WTC11 (cell line): ENCODE results near the gene LHX5. TPM values are rescaled to one million over a fixed set of nuclear protein-coding genes. Genes with fewer than 3 reads are reported as not detected.

Experiments
- ATAC-seq: fragments of 200-7000 bp; cut with Tn5 transposase; 2 replicates; pipeline ENCODE4 v1.10.0; 2021; ENCODE audit warnings: mild to moderate bottlenecking, moderate library complexity
- CTCF ChIA-PET: fragments of 300-600 bp; sonication (Branson Sonifier 250); formaldehyde crosslinking; loops from one replicate; lab custom pipeline; 2021; ENCODE audit warnings: antibody characterized with exemption; lab: Charles Lee
- POLR2A ChIA-PET: fragments of 350-600 bp; sonication (Branson Sonifier 250); formaldehyde crosslinking; loops from one replicate; lab custom pipeline; 2021; ENCODE audit warnings: antibody characterized with exemption; lab: Charles Lee
- DNase-seq: peaks from one replicate; pipeline ENCODE4 v3.0.0; 2021; ENCODE audit warnings: low spot score
- H3K27ac Mint-ChIP-seq: 2 replicates; pipeline ENCODE4 v1.8.0; 2021; ENCODE audit warnings: mixed read lengths
- H3K27me3 Mint-ChIP-seq: 2 replicates; pipeline ENCODE4 v1.8.0; 2021; ENCODE audit warnings: low read depth, mild to moderate bottlenecking, moderate library complexity, mixed read lengths
- H3K36me3 Mint-ChIP-seq: 2 replicates; pipeline ENCODE4 v1.8.0; 2021; ENCODE audit warnings: mixed read lengths
- H3K4me1 Mint-ChIP-seq: 2 replicates; pipeline ENCODE4 v1.8.0; 2022; ENCODE audit warnings: mixed read lengths
- H3K4me3 Mint-ChIP-seq: 2 replicates; pipeline ENCODE4 v1.8.0; 2021; ENCODE audit warnings: mild to moderate bottlenecking, moderate library complexity, mixed read lengths
- H3K9me3 Mint-ChIP-seq: 2 replicates; pipeline ENCODE4 v1.8.0; 2021; ENCODE audit warnings: mixed read lengths
- EMX1 ChIP-seq: fragments of 250-450 bp; sonication (Bioruptor Pico); IDR thresholded peaks from 2 replicates; pipeline ENCODE4 v1.8.0; 2021; ENCODE audit warnings: mild to moderate bottlenecking
- ESRRA ChIP-seq: sonication (generic); formaldehyde crosslinking; IDR thresholded peaks from 2 replicates; pipeline ENCODE4 v1.8.1; 2022; ENCODE audit warnings: mild to moderate bottlenecking, missing genetic modification reagents, borderline replicate concordance
- ETV6 ChIP-seq: sonication (generic); formaldehyde crosslinking; IDR thresholded peaks from 2 replicates; pipeline ENCODE4 v1.8.1; 2022; ENCODE audit warnings: mild to moderate bottlenecking, missing genetic modification reagents
- STAT6 ChIP-seq: sonication (generic); formaldehyde crosslinking; conservative IDR thresholded peaks from 2 replicates; pipeline ENCODE4 v1.8.1; 2023; ENCODE audit warnings: mild to moderate bottlenecking, low read depth, missing genetic modification reagents, moderate library complexity
- TEAD4 ChIP-seq: sonication (generic); formaldehyde crosslinking; IDR thresholded peaks from 2 replicates; pipeline ENCODE4 v1.8.0; 2022; ENCODE audit warnings: mild to moderate bottlenecking, missing genetic modification reagents
- ZNF281 ChIP-seq: sonication (generic); formaldehyde crosslinking; IDR thresholded peaks from 2 replicates; pipeline ENCODE4 v1.8.0; 2023; ENCODE audit warnings: mild to moderate bottlenecking, missing genetic modification reagents
- ZNF317 ChIP-seq: sonication (generic); formaldehyde crosslinking; IDR thresholded peaks from 2 replicates; pipeline ENCODE4 v1.8.1; 2023; ENCODE audit warnings: low read depth, mild to moderate bottlenecking, moderate library complexity, missing genetic modification reagents, borderline replicate concordance
- ZNF396 ChIP-seq: fragments of 250-450 bp; sonication (Bioruptor Pico); IDR thresholded peaks from 2 replicates; pipeline ENCODE4 v1.8.0; 2021; ENCODE audit warnings: mild to moderate bottlenecking, moderate library complexity, borderline replicate concordance
- total RNA-seq: library from RNA; stranded (reverse); gene quantifications from 3 replicates; pipeline ENCODE4 v1.2.3, GENCODE V29; 2021
- TF ChIP-seq, protein P1 (sequence below): sonication (generic); formaldehyde crosslinking; IDR thresholded peaks from 2 replicates; pipeline ENCODE4 v1.8.1; 2023; ENCODE audit warnings: mild to moderate bottlenecking, missing genetic modification reagents, borderline replicate concordance
- TF ChIP-seq, protein P2 (sequence below): sonication (generic); formaldehyde crosslinking; IDR thresholded peaks from 2 replicates; pipeline ENCODE4 v1.8.1; 2023; ENCODE audit warnings: mild to moderate bottlenecking, moderate library complexity, missing genetic modification reagents
- TF ChIP-seq, protein P3 (sequence below): sonication (generic); formaldehyde crosslinking; IDR thresholded peaks from 2 replicates; pipeline ENCODE4 v1.8.0; 2023; ENCODE audit warnings: missing genetic modification reagents, mild to moderate bottlenecking, borderline replicate concordance

LHX5 gene
- total RNA-seq, 1 experiment from 2014 or later: 3.0 TPM

DNA sequence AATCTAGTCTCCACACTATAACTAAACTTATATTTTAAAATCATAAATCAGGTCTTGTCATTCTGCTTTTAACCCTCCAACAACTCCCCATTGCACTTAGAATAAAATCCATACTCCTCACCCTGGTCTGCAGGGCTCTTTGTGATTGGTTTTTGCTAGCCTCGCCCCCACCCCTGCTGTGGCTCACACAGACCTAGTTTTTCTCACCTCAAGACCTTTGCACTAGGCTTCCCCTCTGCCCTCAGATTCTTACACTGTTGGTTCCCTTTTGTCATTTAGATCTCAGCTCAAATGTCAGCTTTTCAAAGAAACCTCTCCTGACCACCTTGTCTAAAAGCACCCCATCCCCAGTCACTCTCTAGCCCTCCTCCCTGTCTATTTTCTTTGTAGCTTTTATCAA is 10.7 kb upstream of the LHX5 start:
- POLR2A ChIA-PET: no interaction called here
- peaks cover 75% of the 10 kb centered on the region for H3K27me3 Mint-ChIP-seq
- TF ChIP-seq, protein P1, sequence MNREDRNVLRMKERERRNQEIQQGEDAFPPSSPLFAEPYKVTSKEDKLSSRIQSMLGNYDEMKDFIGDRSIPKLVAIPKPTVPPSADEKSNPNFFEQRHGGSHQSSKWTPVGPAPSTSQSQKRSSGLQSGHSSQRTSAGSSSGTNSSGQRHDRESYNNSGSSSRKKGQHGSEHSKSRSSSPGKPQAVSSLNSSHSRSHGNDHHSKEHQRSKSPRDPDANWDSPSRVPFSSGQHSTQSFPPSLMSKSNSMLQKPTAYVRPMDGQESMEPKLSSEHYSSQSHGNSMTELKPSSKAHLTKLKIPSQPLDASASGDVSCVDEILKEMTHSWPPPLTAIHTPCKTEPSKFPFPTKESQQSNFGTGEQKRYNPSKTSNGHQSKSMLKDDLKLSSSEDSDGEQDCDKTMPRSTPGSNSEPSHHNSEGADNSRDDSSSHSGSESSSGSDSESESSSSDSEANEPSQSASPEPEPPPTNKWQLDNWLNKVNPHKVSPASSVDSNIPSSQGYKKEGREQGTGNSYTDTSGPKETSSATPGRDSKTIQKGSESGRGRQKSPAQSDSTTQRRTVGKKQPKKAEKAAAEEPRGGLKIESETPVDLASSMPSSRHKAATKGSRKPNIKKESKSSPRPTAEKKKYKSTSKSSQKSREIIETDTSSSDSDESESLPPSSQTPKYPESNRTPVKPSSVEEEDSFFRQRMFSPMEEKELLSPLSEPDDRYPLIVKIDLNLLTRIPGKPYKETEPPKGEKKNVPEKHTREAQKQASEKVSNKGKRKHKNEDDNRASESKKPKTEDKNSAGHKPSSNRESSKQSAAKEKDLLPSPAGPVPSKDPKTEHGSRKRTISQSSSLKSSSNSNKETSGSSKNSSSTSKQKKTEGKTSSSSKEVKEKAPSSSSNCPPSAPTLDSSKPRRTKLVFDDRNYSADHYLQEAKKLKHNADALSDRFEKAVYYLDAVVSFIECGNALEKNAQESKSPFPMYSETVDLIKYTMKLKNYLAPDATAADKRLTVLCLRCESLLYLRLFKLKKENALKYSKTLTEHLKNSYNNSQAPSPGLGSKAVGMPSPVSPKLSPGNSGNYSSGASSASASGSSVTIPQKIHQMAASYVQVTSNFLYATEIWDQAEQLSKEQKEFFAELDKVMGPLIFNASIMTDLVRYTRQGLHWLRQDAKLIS (CRISPR knock-in tag): no peak
- TF ChIP-seq, protein P2, sequence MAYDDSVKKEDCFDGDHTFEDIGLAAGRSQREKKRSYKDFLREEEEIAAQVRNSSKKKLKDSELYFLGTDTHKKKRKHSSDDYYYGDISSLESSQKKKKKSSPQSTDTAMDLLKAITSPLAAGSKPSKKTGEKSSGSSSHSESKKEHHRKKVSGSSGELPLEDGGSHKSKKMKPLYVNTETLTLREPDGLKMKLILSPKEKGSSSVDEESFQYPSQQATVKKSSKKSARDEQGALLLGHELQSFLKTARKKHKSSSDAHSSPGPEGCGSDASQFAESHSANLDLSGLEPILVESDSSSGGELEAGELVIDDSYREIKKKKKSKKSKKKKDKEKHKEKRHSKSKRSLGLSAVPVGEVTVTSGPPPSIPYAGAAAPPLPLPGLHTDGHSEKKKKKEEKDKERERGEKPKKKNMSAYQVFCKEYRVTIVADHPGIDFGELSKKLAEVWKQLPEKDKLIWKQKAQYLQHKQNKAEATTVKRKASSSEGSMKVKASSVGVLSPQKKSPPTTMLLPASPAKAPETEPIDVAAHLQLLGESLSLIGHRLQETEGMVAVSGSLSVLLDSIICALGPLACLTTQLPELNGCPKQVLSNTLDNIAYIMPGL (CRISPR knock-in tag): no peak
- 0 out of 2 replicates have a peak, but pooled peaks have one; percentile 37 for TF ChIP-seq ETV6
- TF ChIP-seq, all 79 proteins: peak for 1
- Mint-ChIP-seq H3K9me3 (no peaks in the 10 kb centered on the region), H3K4me1 (peaks cover 72% of the 10 kb centered on the region), H3K36me3 (no peaks in the 10 kb centered on the region), H3K27ac (no peak overlapping the region), H3K4me3 (no peak overlapping the region)
- CTCF ChIA-PET: interaction anchor here (0.7 to 9.2 kb wide), 7 partner anchors 8 to 83 kb away, joined by 3 to 92 read pairs (median 4); partner anchors contain the start of gene LHX5
- peak; percentile 58 for ATAC-seq
- DNase-seq: peak; percentile 56

- TF ChIP-seq STAT6: no peak
- TF ChIP-seq ESRRA (CRISPR knock-in tag): 0 out of 2 replicates have a peak, but pooled peaks have one; percentile 4
- TF ChIP-seq, all 79 proteins: peak for 1
- Mint-ChIP-seq H3K27ac (no peak overlapping the region), H3K4me1 (peaks cover 74% of the 10 kb centered on the region), H3K36me3 (no peaks in the 10 kb centered on the region), H3K4me3 (peak overlapping the region; percentile 76; the same call in 1 of the 2 replicates), H3K27me3 (peaks cover 86% of the 10 kb centered on the region), H3K9me3 (no peaks in the 10 kb centered on the region)
- POLR2A ChIA-PET: interaction anchor here (1.1 kb wide), 1 partner anchor 14 kb away, joined by 3 read pairs; no protein-coding TSS in a partner anchor
- CTCF ChIA-PET: interaction anchor here (1.0 to 9.2 kb wide), 5 partner anchors 11 to 387 kb away, joined by 3 to 92 read pairs (median 3); no protein-coding TSS in a partner anchor
- no peak for DNase-seq
- ATAC-seq: no peak
Measured at GRCh38 chr12:113480336-113480971, 8.8 kb upstream of the LHX5 start.

DNA sequence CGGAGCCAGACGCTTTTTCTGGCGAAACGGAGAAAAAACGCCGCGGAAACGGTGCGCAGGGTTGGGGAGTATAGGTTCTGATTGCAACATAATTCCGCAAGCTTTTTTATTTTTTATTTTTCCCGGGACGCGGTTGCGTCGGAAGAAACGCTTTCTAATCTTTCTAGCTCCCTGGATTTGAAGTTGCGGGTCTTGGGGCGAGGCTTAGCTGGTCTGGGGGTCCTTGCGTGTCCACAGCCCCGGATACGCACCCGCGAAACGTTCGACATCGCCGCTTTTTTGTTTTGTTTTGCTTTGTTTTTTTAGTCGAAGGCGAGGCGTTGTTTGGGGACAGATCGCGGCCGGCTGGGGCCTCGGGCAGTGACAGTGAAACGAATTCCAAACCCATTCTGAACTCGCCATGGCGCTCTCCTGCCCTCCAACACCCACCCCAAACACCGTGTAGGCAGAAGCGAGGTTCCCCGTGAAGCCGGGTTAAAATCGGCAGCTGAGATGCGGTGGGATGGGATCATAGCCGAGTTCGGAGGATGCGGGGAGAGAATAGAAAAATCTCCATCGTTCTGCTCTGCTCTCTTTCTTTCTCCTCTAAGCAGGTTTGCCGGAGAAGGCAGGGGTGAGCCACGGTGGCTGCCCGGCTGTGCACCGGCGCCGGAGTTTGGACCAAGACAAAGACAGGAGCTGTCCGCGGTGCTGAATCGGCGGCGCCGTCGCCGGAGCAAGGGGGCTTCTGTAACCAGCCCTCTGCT is 8.1 kb upstream of the LHX5 start:
- DNase-seq (peak; percentile 91), ATAC-seq (peak; percentile 19)
- ChIA-PET CTCF (interaction anchor here (0.7 to 9.2 kb wide), 6 partner anchors 11 to 388 kb away, joined by 3 to 92 read pairs (median 3); no protein-coding TSS in a partner anchor), POLR2A (interaction anchor here (0.7 to 1.1 kb wide), 2 partner anchors 14 to 1816 kb away, joined by 3 read pairs; no protein-coding TSS in a partner anchor)
- H3K4me3 Mint-ChIP-seq: peak overlapping the region; percentile 76
- peaks cover 93% of the 10 kb centered on the region for H3K27me3 Mint-ChIP-seq
- no peaks in the 10 kb centered on the region for H3K36me3 Mint-ChIP-seq
- no peak overlapping the region for H3K27ac Mint-ChIP-seq
- H3K4me1 Mint-ChIP-seq: peaks cover 74% of the 10 kb centered on the region
- H3K9me3 Mint-ChIP-seq: no peaks in the 10 kb centered on the region
- peak; percentile 69; the same call in 1 of the 2 replicates for TF ChIP-seq ZNF281 (CRISPR knock-in tag)
- no peak for TF ChIP-seq EMX1
- TF ChIP-seq TEAD4 (CRISPR knock-in tag): peak; percentile 86
- TF ChIP-seq ZNF317 (CRISPR knock-in tag): 0 out of 2 replicates have a peak, but pooled peaks have one; percentile 46
- TF ChIP-seq, protein P3, sequence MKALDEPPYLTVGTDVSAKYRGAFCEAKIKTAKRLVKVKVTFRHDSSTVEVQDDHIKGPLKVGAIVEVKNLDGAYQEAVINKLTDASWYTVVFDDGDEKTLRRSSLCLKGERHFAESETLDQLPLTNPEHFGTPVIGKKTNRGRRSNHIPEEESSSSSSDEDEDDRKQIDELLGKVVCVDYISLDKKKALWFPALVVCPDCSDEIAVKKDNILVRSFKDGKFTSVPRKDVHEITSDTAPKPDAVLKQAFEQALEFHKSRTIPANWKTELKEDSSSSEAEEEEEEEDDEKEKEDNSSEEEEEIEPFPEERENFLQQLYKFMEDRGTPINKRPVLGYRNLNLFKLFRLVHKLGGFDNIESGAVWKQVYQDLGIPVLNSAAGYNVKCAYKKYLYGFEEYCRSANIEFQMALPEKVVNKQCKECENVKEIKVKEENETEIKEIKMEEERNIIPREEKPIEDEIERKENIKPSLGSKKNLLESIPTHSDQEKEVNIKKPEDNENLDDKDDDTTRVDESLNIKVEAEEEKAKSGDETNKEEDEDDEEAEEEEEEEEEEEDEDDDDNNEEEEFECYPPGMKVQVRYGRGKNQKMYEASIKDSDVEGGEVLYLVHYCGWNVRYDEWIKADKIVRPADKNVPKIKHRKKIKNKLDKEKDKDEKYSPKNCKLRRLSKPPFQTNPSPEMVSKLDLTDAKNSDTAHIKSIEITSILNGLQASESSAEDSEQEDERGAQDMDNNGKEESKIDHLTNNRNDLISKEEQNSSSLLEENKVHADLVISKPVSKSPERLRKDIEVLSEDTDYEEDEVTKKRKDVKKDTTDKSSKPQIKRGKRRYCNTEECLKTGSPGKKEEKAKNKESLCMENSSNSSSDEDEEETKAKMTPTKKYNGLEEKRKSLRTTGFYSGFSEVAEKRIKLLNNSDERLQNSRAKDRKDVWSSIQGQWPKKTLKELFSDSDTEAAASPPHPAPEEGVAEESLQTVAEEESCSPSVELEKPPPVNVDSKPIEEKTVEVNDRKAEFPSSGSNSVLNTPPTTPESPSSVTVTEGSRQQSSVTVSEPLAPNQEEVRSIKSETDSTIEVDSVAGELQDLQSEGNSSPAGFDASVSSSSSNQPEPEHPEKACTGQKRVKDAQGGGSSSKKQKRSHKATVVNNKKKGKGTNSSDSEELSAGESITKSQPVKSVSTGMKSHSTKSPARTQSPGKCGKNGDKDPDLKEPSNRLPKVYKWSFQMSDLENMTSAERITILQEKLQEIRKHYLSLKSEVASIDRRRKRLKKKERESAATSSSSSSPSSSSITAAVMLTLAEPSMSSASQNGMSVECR: peak; percentile 99
- TF ChIP-seq ZNF396 (CRISPR knock-in tag): no peak
